ENCODE measurements around the gene DENND1B. TPM values are rescaled to one million over a fixed set of nuclear protein-coding genes. Genes with fewer than 3 reads are reported as not detected.

Gene DENND1B
- total RNA-seq, 1 experiment from 2014 or later: 1.9 TPM

DNA sequence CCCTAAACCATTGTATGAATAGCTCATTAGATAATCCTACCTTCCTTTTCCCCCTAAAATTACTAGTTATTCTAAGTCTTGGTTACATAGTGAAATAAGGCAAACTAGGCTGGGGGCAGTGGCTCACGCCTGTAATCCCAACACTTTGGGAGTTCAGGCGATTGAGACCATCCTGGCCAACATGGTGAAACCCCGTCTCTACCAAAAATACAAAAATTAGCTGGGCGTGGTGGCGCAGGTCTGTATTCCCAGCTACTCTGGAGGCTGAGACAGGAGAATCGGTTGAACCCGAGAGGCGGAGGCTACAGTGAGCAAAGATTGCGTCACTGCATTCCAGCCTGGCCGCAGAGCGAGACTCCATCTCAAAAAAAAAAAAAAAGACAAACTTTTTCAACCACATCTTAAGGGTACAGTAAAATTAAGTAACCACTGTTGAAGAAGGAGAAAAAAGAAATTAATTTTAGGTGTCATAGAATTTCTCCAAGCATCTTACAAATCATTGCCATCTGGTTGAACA lies 108.5 kb downstream of the DENND1B start:
- Histone ChIP-seq H3K9me3 (ENCODE audit: low read depth, low read length, poor library complexity, severe bottlenecking) (no peaks in the 10 kb centered on the region), H3K4me3 (ENCODE audit: low read depth, low read length, poor library complexity, severe bottlenecking) (no peak overlapping the region), H3K27me3 (replicated peaks; ENCODE audit: insufficient read depth, low read depth, low read length, poor library complexity) (no peaks in the 10 kb centered on the region), H3K4me1 (ENCODE audit: insufficient read depth, low read length, poor library complexity, severe bottlenecking) (no peaks in the 10 kb centered on the region), H3K27ac (ENCODE audit: low read depth, low read length, poor library complexity, severe bottlenecking) (no peak overlapping the region), H3K36me3 (ENCODE audit: insufficient read depth, low read length, poor library complexity, severe bottlenecking) (no peaks in the 10 kb centered on the region)
- ChIA-PET POLR2A (ENCODE audit: low non-redundant PET) (no interaction called here), CTCF (no interaction called here)
- TF ChIP-seq EZH2 (IDR thresholded peaks at IDR 0.05; ENCODE audit: borderline replicate concordance, low read depth, low read length, poor library complexity, severe bottlenecking) (no peak), CTCF (conservative IDR thresholded peaks at IDR 0.05; ENCODE audit: low read depth, low read length) (no peak)
- BruUV-seq (replicated peaks): no TSS peak
- DNase-seq (ENCODE audit: low spot score): no peak
- intact Hi-C loops (cut with micrococcal nuclease; ENCODE audit: unreplicated experiment): no loop called here

GRCh38 chr1:197664391-197664790 lies 110.9 kb downstream of the DENND1B start:
- Histone ChIP-seq H3K27ac (ENCODE audit: low read depth, low read length, poor library complexity, severe bottlenecking) (no peak overlapping the region), H3K4me1 (ENCODE audit: insufficient read depth, low read length, poor library complexity, severe bottlenecking) (no peaks in the 10 kb centered on the region), H3K36me3 (ENCODE audit: insufficient read depth, low read length, poor library complexity, severe bottlenecking) (no peaks in the 10 kb centered on the region), H3K27me3 (replicated peaks; ENCODE audit: insufficient read depth, low read depth, low read length, poor library complexity) (no peaks in the 10 kb centered on the region), H3K4me3 (ENCODE audit: low read depth, low read length, poor library complexity, severe bottlenecking) (no peak overlapping the region), H3K9me3 (ENCODE audit: low read depth, low read length, poor library complexity, severe bottlenecking) (no peaks in the 10 kb centered on the region)
- ChIA-PET POLR2A (ENCODE audit: low non-redundant PET) (no interaction called here), CTCF (no interaction called here)
- BruUV-seq (replicated peaks): no TSS peak
- TF ChIP-seq CTCF (conservative IDR thresholded peaks at IDR 0.05; ENCODE audit: low read depth, low read length): no peak
- no peak for TF ChIP-seq EZH2 (IDR thresholded peaks at IDR 0.05; ENCODE audit: borderline replicate concordance, low read depth, low read length, poor library complexity, severe bottlenecking)
- no peak for DNase-seq (ENCODE audit: low spot score)
- intact Hi-C loops (cut with micrococcal nuclease; ENCODE audit: unreplicated experiment): no loop called here

GRCh38 chr1:197663162-197663953 lies 111.9 kb downstream of the DENND1B start:
- Histone ChIP-seq H3K4me1 (ENCODE audit: insufficient read depth, low read length, poor library complexity, severe bottlenecking) (no peaks in the 10 kb centered on the region), H3K9me3 (ENCODE audit: low read depth, low read length, poor library complexity, severe bottlenecking) (no peaks in the 10 kb centered on the region), H3K27ac (ENCODE audit: low read depth, low read length, poor library complexity, severe bottlenecking) (no peak overlapping the region), H3K27me3 (replicated peaks; ENCODE audit: insufficient read depth, low read depth, low read length, poor library complexity) (no peaks in the 10 kb centered on the region), H3K36me3 (ENCODE audit: insufficient read depth, low read length, poor library complexity, severe bottlenecking) (no peaks in the 10 kb centered on the region), H3K4me3 (ENCODE audit: low read depth, low read length, poor library complexity, severe bottlenecking) (no peak overlapping the region)
- intact Hi-C loops (cut with micrococcal nuclease; ENCODE audit: unreplicated experiment): no loop called here
- DNase-seq (ENCODE audit: low spot score): no peak
- TF ChIP-seq EZH2 (IDR thresholded peaks at IDR 0.05; ENCODE audit: borderline replicate concordance, low read depth, low read length, poor library complexity, severe bottlenecking): no peak
- no peak for TF ChIP-seq CTCF (conservative IDR thresholded peaks at IDR 0.05; ENCODE audit: low read depth, low read length)
- no TSS peak for BruUV-seq (replicated peaks)
- ChIA-PET POLR2A (ENCODE audit: low non-redundant PET) (no interaction called here), CTCF (no interaction called here)
